Peyer's patch (tissue), 4 donors: ENCODE measurements around the gene FAM117A.

Source experiments
- CTCF ChIP-seq, 6 experiments: fragments of 450-650 bp in 4 of 6; fragments of 200-600 bp in 2 of 6; sonication (generic) in 1 of 6; IDR thresholded peaks; one replicate each; pipeline ENCODE4 v1.5.1; 2017 to 2019; ENCODE audit warnings: antibody characterized with exemption in 6 of 6, mild to moderate bottlenecking in 3 of 6, moderate library complexity in 1 of 6
- POLR2A ChIP-seq, 2 donors: fragments of 450-650 bp; IDR thresholded peaks; one replicate each; pipeline ENCODE4 v1.5.1; 2017; ENCODE audit warnings: antibody characterized with exemption in 2 of 2, mild to moderate bottlenecking in 2 of 2, moderate library complexity in 2 of 2

GRCh38 chr17:49752508-49752907 is 11.4 kb downstream of the FAM117A start:
- no peak for TF ChIP-seq CTCF (IDR thresholded peaks at IDR 0.05)
- TF ChIP-seq POLR2A (IDR thresholded peaks at IDR 0.05) = no peak
